Neural progenitor cell (in vitro differentiated cells): Measurements from ENCODE around the gene TLE5.

Experiments
- EZH2 ChIP-seq: fragments of 200-600 bp; sonication (generic); IDR thresholded peaks from 2 replicates; pipeline ENCODE4 v1.6.1; 2017; ENCODE audit warnings: antibody characterized with exemption, mild to moderate bottlenecking, moderate library complexity
- EZH2phosphoT487 ChIP-seq: fragments of 200-600 bp; sonication (generic); IDR thresholded peaks from 2 replicates; pipeline ENCODE4 v1.6.1; 2017; ENCODE audit warnings: antibody characterized with exemption
- TF ChIP-seq, protein P1 (sequence below): fragments of 200-600 bp; sonication (generic); IDR thresholded peaks from 2 replicates; pipeline ENCODE4 v1.5.1; 2017; ENCODE audit warnings: antibody characterized with exemption, mild to moderate bottlenecking

DNA sequence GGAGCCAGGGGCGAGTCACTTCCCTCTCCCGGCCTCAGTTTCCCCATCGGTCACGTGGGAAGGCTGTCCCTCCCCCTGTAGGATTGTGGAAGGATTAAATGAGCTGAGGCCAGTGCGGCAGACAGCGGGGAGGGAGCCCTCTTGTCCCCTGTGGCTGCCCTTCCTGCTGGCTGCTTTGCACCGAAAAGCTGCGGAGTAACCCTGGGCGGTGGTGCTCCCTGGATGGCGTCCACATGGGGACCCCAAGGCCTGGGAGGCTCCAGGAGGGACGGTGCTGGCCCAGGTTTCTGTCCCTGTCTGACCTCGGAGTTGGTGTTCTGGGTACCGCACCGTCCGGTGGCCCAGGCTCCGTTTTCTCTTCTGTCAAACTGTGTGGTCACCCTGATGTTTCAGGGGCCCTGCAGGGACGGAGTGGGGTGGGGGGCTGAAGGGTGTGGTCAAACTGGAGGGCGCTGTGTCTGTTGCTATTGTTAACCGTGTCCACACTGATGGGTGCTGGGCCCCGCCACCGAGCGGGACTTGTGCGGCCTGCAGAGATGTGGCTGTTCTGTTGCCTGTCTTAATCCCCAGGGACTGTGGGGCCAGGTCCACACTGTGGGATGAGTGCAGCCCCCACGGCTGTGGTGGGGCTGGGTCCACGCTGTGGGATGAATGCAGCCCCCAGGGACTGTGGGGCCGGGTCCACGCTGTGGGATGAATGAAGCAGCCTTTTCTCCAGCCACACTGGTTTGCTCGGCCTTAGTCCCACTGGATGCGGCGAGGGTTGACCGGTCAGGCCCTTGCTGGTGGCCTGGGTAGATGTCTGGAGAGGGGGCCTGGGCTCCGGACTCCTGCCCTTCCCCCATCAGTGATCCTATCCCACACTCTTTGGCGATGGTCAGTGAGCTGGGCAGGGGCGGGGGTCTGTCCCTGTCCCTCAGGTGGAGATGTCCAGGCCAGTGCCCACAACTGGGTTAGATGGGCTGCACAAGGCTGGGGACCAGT, 38.7 kb upstream of the TLE5 start:
- TF ChIP-seq, protein P1, sequence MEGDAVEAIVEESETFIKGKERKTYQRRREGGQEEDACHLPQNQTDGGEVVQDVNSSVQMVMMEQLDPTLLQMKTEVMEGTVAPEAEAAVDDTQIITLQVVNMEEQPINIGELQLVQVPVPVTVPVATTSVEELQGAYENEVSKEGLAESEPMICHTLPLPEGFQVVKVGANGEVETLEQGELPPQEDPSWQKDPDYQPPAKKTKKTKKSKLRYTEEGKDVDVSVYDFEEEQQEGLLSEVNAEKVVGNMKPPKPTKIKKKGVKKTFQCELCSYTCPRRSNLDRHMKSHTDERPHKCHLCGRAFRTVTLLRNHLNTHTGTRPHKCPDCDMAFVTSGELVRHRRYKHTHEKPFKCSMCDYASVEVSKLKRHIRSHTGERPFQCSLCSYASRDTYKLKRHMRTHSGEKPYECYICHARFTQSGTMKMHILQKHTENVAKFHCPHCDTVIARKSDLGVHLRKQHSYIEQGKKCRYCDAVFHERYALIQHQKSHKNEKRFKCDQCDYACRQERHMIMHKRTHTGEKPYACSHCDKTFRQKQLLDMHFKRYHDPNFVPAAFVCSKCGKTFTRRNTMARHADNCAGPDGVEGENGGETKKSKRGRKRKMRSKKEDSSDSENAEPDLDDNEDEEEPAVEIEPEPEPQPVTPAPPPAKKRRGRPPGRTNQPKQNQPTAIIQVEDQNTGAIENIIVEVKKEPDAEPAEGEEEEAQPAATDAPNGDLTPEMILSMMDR, result no peak
- TF ChIP-seq EZH2phosphoT487 (no peak), EZH2 (no peak)
